ENCODE data around the gene CNPY2.
"Not testable (repeated sequence)": the region's sequence is repeated elsewhere in the genome, so short reads cannot be mapped to it uniquely, and the experiment has no call there.

The CNPY2 gene

GRCh38 chr12:56315622-56316473 lies at the start of gene CNPY2:
Gene CNPY2 (minus strand): TSS chr12:56315988. CDS start chr12:56315217, 771 bp downstream.
- DNase-seq = peak; percentile 95

DNA sequence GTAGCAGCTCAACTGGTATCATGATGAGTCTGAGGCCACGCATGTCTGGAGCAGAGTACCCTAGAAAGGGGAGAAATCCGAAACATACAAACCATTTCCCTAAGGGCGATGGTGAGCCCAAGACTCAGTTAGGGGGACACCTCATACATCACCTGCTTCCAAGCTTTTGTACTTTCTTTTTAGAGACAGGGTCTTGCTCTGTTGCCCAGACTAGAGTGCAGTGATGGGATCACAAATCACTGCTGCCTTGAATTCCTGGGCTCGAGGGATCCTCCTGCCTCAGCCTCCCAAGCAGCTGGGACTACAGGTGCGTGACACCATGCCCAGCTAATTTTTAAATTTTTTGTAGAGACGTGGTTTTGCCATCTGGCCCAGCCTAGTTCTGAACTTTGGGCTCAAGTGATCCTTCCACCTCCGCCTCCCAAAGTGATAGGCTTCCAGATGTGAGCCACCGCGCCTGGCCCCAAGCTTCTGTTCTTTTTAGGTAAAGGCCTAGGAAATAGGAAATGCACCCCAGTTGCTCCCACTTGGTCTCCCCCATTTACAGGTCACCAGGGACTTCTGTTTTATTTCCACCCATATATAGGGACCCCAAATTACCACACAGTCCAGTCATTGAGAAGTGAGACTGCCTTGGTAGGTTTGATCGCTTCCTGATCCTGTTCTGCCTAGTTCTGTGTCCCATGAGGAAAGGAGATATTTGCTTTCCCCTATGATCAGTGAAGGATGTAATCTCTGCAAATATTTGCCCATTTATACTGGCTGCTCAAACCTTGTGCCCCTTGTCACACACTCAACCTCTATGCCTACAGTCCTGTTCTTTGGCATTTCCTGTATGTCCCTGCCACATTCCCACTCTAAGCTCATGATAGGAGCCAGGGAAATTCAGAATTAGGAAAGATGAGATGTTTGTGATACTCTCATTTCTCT lies 46.6 kb upstream of the CNPY2 start, which contains the start of gene APOF:
Gene APOF (minus strand): TSS at position 728 of the 930 bp plus-strand sequence. CDS start 112 bp downstream, at position 616.
- DNase-seq = no peak

- no peak for DNase-seq
Observed at GRCh38 chr12:56361487-56362129, 45.8 kb upstream of the CNPY2 start.

- DNase-seq = peak; percentile 95
Observed at GRCh38 chr12:56359851-56360767, 44.3 kb upstream of the CNPY2 start, which contains the start of gene STAT2. Gene STAT2 (minus strand): TSS chr12:56360107. CDS start chr12:56356571, 3,536 bp downstream.

GRCh38 chr12:56358836-56359532 lies 43.2 kb upstream of the CNPY2 start:
- no peak for DNase-seq

DNA sequence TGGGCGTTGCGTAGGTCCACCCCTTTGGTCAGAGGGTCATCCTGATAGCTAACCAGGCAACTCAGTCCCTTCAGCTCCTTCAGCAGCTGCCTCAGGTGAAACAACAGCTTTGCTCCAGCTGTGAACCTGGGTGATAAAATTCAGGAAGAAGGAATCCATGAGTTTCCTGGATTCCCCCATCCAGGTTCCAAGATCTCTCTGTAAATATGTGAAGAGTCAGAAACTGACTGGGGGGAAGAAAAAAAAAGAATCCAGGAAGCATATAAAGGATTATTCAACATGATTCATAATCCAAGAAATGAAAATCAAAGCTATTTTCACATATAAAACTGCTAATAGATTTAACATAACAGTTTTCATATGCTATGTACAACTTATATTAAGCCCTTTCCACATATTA lies 35.5 kb upstream of the CNPY2 start:
- DNase-seq = no peak

DNA sequence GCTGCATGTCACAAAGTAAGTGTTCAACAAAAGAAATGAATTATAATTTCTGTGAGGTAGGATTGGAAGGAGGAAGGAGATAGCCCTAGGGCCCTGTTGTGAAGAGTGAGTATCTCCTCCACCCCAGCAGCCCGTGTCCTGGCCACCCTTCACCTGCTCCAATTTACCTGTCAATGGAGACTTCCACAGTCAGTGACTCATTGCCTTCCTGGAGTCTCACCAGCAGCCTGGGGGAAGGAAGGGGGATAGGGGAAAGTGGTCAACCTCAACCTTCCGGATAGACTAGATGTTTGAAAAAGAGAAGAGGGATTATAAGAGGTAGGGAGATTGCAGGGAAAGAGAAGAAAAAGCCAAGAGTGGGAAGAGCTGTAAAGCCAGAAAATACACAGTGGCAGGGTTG lies 34.9 kb upstream of the CNPY2 start:
- DNase-seq = no peak

GRCh38 chr12:56348776-56349175 lies 33.0 kb upstream of the CNPY2 start:
- no peak for DNase-seq

DNA sequence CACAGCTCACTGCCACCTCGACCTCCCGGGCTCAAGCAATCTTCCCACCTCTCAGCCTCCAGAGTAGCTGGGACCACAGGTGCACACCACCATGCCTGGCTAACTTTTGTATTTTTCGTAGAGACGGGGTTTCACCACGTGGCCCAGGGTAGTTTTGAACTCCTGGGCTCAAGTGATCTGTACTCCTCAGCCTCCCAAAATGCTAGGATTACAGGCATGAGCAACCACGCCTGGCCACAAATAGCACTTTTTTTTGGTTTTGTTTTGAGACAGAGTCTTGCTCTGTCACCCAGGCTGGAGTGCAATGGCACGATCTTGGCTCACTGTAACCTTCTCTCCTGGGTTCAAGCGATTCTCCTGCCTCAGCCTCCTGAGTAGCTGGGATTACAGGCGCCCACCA lies 31.5 kb upstream of the CNPY2 start:
- not testable (repeated sequence) for DNase-seq

GRCh38 chr12:56346675-56347074 lies 30.9 kb upstream of the CNPY2 start:
- DNase-seq = no peak

GRCh38 chr12:56342290-56342689 lies 26.5 kb upstream of the CNPY2 start:
- not testable (repeated sequence) for DNase-seq

- no peak for DNase-seq
Observed at GRCh38 chr12:56341616-56342015, 25.8 kb upstream of the CNPY2 start.

DNA sequence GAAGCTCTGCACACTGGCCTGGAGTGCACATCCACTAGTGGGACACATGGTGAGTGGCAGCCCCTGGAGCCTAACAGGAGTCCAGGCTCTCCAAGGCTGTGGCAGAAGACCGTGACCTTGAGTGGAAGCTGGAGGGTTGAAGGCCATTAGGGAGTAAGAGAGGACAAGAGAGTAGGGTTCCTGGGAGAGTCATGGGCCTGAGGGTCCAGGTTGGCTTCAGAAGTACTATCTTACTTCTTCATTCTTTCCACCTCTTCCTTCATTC lies 23.3 kb upstream of the CNPY2 start:
- DNase-seq = no peak

DNA sequence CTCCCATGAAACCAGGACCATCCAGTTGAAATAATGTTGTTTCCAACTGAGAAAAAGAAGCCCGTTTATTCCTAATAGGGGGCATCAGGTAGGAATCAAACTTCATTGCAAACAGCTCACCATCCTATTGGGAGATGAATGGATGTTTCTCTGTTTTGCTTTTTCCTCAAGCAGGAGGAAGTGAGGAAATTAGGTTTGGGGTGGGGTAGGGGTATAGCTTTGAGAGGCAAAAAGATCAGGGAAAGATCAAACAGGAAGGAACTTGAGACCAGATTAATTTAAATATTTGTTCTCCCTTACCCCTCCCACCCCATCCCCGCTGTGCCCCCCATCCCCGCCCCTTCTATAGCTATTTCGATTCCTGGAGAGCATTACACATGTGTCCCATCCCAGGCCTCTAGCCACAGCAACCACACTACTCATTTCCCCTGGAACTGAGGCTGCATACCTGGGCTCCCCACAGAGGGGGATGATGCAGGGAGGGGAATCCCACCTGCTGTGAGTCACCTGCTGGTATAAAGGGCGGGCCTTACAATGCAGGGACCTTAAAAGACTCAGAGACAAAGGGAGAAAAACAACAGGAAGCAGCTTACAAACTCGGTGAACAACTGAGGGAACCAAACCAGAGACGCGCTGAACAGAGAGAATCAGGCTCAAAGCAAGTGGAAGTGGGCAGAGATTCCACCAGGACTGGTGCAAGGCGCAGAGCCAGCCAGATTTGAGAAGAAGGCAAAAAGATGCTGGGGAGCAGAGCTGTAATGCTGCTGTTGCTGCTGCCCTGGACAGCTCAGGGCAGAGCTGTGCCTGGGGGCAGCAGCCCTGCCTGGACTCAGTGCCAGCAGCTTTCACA lies 22.7 kb upstream of the CNPY2 start, which contains the start of gene IL23A:
Gene IL23A (plus strand): TSS at position 577 of the 850 bp plus-strand sequence. CDS start 161 bp downstream, at position 738.
- no peak for DNase-seq

GRCh38 chr12:56337753-56338251 lies 22.0 kb upstream of the CNPY2 start:
- no peak for DNase-seq

- DNase-seq = no peak
Observed at GRCh38 chr12:56336361-56337167, 20.8 kb upstream of the CNPY2 start.

GRCh38 chr12:56335527-56335926 lies 19.7 kb upstream of the CNPY2 start:
- DNase-seq = not testable (repeated sequence)

- no peak for DNase-seq
Observed at GRCh38 chr12:56334490-56334793, 18.7 kb upstream of the CNPY2 start.

Measured in NCI-H1694 treated with DMSO at 0.1 percent for 48 hours (cell line).